Right lobe of liver (tissue), 4 donors: Measurements from ENCODE around the gene MRPS34.

Experiments
- POLR2A ChIP-seq: fragments of 450-650 bp; IDR thresholded peaks from one replicate; pipeline ENCODE4 v1.6.1; 2017; ENCODE audit warnings: antibody characterized with exemption, mild to moderate bottlenecking
- TF ChIP-seq, protein P1 (sequence below), 4 donors: fragments of 200-600 bp in 3 of 4; fragments of 450-650 bp in 1 of 4; IDR thresholded peaks; one replicate each; pipeline versions ENCODE4 v1.5.1 to v1.8.0; 2016 to 2022; ENCODE audit warnings: antibody characterized with exemption in 4 of 4, mild to moderate bottlenecking in 2 of 4
- donor health status: DM: no; HTN: no; CAD: no.
- donor health status: DM: no; HTN: no; CAD: no.
- donor health status: DM: no; HTN: yes; CAD: no.

DNA sequence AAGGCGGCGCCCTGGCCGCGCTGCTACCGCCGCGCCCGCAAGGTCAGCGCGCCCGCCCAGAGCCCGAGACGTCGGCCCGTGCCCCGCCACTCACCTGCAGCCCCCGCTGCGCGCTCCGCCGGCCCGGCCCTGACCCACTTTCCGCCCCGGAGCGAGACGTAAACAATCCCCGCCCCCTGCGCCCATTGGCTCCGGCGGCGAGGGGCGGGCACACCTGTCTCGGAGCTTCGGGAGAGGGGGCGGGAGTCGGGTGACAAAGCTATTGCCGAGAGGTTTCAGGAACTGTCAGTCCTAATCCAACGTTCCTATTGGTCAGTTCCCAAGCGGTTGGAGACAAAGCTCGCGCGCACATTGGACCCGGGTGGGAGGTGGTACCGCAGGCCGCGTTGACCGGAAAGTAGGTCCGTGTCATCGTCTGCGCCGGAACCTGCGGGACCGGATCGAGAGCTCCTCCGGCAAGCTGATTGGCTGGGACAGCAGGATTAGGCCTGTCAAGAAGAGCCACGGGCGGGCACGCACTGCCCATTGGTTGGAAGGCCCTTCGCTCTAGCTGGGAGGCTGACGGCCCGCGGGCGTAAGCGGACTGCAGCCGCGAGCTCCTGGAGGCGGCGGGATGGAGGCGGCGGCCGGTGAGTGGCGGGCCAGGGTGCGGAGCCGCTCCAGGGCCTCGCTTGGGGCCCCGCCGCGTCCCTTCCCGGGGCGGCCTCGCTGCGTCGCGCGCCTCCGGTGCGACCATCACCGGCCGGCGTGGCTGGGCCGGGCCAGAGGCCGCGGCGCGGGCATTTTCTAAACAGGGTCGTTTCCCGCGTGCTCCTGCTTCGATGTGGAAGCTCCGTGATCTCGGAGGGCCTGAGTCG, 9.7 kb upstream of the MRPS34 start, which contains the start of the genes NUBP2 and SPSB3:
- TF ChIP-seq, protein P1, sequence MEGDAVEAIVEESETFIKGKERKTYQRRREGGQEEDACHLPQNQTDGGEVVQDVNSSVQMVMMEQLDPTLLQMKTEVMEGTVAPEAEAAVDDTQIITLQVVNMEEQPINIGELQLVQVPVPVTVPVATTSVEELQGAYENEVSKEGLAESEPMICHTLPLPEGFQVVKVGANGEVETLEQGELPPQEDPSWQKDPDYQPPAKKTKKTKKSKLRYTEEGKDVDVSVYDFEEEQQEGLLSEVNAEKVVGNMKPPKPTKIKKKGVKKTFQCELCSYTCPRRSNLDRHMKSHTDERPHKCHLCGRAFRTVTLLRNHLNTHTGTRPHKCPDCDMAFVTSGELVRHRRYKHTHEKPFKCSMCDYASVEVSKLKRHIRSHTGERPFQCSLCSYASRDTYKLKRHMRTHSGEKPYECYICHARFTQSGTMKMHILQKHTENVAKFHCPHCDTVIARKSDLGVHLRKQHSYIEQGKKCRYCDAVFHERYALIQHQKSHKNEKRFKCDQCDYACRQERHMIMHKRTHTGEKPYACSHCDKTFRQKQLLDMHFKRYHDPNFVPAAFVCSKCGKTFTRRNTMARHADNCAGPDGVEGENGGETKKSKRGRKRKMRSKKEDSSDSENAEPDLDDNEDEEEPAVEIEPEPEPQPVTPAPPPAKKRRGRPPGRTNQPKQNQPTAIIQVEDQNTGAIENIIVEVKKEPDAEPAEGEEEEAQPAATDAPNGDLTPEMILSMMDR (IDR thresholded peaks at IDR 0.05) = no peak
- peak; percentile 49 for TF ChIP-seq POLR2A
